GM23248 (cell line): ENCODE data around the gene NUP50. TPM values are rescaled to one million over a fixed set of nuclear protein-coding genes. Genes with fewer than 3 reads are reported as not detected.

Source experiments
- DNase-seq: peaks from one replicate; pipeline ENCODE4 v3.0.0-alpha.2; 2015
- H2AFZ ChIP-seq: fragments of 200-600 bp; sonication (generic); 2 replicates; pipeline ENCODE4 v1.6.1; 2016; ENCODE audit warnings: antibody characterized with exemption
- H3F3A ChIP-seq: fragments of 200-600 bp; sonication (generic); 2 replicates; pipeline ENCODE4 v1.6.1; 2016; ENCODE audit warnings: mild to moderate bottlenecking, antibody characterized with exemption, mixed run types; ENCODE audit not compliant: insufficient read depth
- H3K27ac ChIP-seq: fragments of 200-600 bp; sonication (generic); 2 replicates; pipeline ENCODE4 v1.5.1; 2016; ENCODE audit warnings: mild to moderate bottlenecking
- H3K27me3 ChIP-seq: fragments of 200-600 bp; sonication (generic); replicated peaks from 2 replicates; pipeline ENCODE4 v1.6.1; 2016; ENCODE audit warnings: mild to moderate bottlenecking; ENCODE audit not compliant: insufficient read depth
- H3K36me3 ChIP-seq: fragments of 200-600 bp; sonication (generic); 2 replicates; pipeline ENCODE4 v1.6.1; 2016; ENCODE audit warnings: low read depth, mild to moderate bottlenecking
- H3K4me1 ChIP-seq: fragments of 200-600 bp; sonication (generic); 2 replicates; pipeline ENCODE4 v1.6.1; 2016; ENCODE audit warnings: mild to moderate bottlenecking; ENCODE audit not compliant: insufficient read depth
- H3K4me2 ChIP-seq: fragments of 200-600 bp; sonication (generic); one replicate; pipeline ENCODE4 v1.6.1; 2016; ENCODE audit warnings: mild to moderate bottlenecking; ENCODE audit not compliant: unreplicated experiment
- H3K4me3 ChIP-seq: fragments of 200-600 bp; sonication (generic); 2 replicates; pipeline ENCODE4 v1.5.1; 2016; ENCODE audit warnings: mild to moderate bottlenecking
- H3K79me2 ChIP-seq: fragments of 200-600 bp; sonication (generic); 2 replicates; pipeline ENCODE4 v1.6.1; 2016; ENCODE audit warnings: mild to moderate bottlenecking; ENCODE audit not compliant: insufficient read depth
- H3K9ac ChIP-seq: fragments of 200-600 bp; sonication (generic); 2 replicates; pipeline ENCODE4 v1.6.1; 2016; ENCODE audit warnings: mild to moderate bottlenecking
- H3K9me2 ChIP-seq: fragments of 200-600 bp; sonication (generic); 2 replicates; pipeline ENCODE4 v1.6.1; 2016; ENCODE audit warnings: mixed run types, mild to moderate bottlenecking, moderate library complexity; ENCODE audit not compliant: insufficient read depth
- H3K9me3 ChIP-seq: fragments of 200-600 bp; sonication (generic); one replicate; pipeline ENCODE4 v1.6.1; 2017; ENCODE audit warnings: low read depth
- H4K20me1 ChIP-seq: fragments of 200-600 bp; sonication (generic); 2 replicates; pipeline ENCODE4 v1.6.0; 2016; ENCODE audit not compliant: insufficient read depth
- EZH2 ChIP-seq: fragments of 200-600 bp; sonication (generic); IDR thresholded peaks from 2 replicates; pipeline ENCODE4 v1.6.1; 2018; ENCODE audit warnings: antibody characterized with exemption, mild to moderate bottlenecking; ENCODE audit not compliant: insufficient read depth, poor library complexity, severe bottlenecking
- EZH2phosphoT487 ChIP-seq: fragments of 200-600 bp; sonication (generic); IDR thresholded peaks from 2 replicates; pipeline ENCODE4 v1.6.1; 2018; ENCODE audit warnings: antibody characterized with exemption, moderate library complexity, mild to moderate bottlenecking, low read depth; ENCODE audit not compliant: insufficient read depth
- WGBS, 2 experiments: methylation state at CpG; one replicate each; pipeline ENCODE4 v1.1.6; 2015 to 2017; ENCODE audit warnings: low lambda C conversion rate in 2 of 2, low coverage in 1 of 2; ENCODE audit errors: missing lambda C conversion rate in 2 of 2; 5-methylcytosine and 5-hydroxymethylcytosine counted together
- in situ Hi-C: fragments of 300-500 bp; cut with MboI; formaldehyde crosslinking; loops from 2 replicates; pipeline ENCODE4 v1.15.0; 2020
- polyA plus RNA-seq: library from polyadenylated mRNA; unstranded; fragments of >200 nt; fragmentation: Nextera tagmentation; extraction: Ambion mirVana; gene quantifications from 2 replicates; pipeline ENCODE4 v1.2.1, GENCODE V29; 2016
- total RNA-seq: library from RNA; depleted of rRNA; stranded (reverse); fragments of >200 nt; shearing (Covaris generic); gene quantifications from 2 replicates; pipeline ENCODE4 v1.2.3, GENCODE V29; 2014

Gene NUP50
- total and polyA plus RNA-seq, 2 experiments from 2014 or later = 22.3 to 30.8 TPM

GRCh38 chr22:45155050-45155840 lies 8.5 kb upstream of the NUP50 start:
- Histone ChIP-seq H3F3A (peaks cover 51% of the 10 kb centered on the region), H3K36me3 (0 out of 2 replicates have a peak, but pooled peaks cover 5% of the 10 kb centered on the region), H3K4me2 (no peak overlapping the region), H2AFZ (no peak overlapping the region), H3K79me2 (peaks cover 40% of the 10 kb centered on the region), H3K9me3 (no peaks in the 10 kb centered on the region), H3K27ac (peak overlapping the region; percentile 45), H3K9ac (no peak overlapping the region), H3K27me3 (no peaks in the 10 kb centered on the region), H3K9me2 (no peaks in the 10 kb centered on the region), H3K4me3 (no peak overlapping the region), H3K4me1 (peaks cover 41% of the 10 kb centered on the region), H4K20me1 (no peaks in the 10 kb centered on the region; the same call in 1 of the 2 replicates)
- WGBS, 2 experiments = 61 to 63% methylated on average over 9 of the region's 9 CpGs
- in situ Hi-C loops = no loop called here
- TF ChIP-seq EZH2phosphoT487 (no peak), EZH2 (no peak)
- DNase-seq = peak; percentile 57

- no peak overlapping the region for H3K27ac ChIP-seq
- no peak for DNase-seq
- no peak overlapping the region for H3K4me3 ChIP-seq
- H3K36me3 ChIP-seq = 0 out of 2 replicates have a peak, but pooled peaks cover 5% of the 10 kb centered on the region
- H3K4me1 ChIP-seq = peaks cover 41% of the 10 kb centered on the region
- peaks cover 51% of the 10 kb centered on the region for H3K79me2 ChIP-seq
- no peaks in the 10 kb centered on the region for H3K9me2 ChIP-seq
- TF ChIP-seq EZH2phosphoT487 (no peak), EZH2 (no peak)
- H2AFZ ChIP-seq = no peak overlapping the region
- in situ Hi-C loops = no loop called here
- peaks cover 55% of the 10 kb centered on the region for H3F3A ChIP-seq
- no peak overlapping the region for H3K4me2 ChIP-seq
- WGBS, 2 experiments = 85 to 92% methylated on average over 3 of the region's 3 CpGs
- H3K9me3 ChIP-seq = no peaks in the 10 kb centered on the region
- no peak overlapping the region for H3K9ac ChIP-seq
- H4K20me1 ChIP-seq = no peaks in the 10 kb centered on the region; the same call in 1 of the 2 replicates
- H3K27me3 ChIP-seq = no peaks in the 10 kb centered on the region
Observed at GRCh38 chr22:45157907-45158306, 5.8 kb upstream of the NUP50 start.

GRCh38 chr22:45159652-45160462 lies 3.9 kb upstream of the NUP50 start:
- H4K20me1 ChIP-seq = no peaks in the 10 kb centered on the region
- peaks cover 56% of the 10 kb centered on the region for H3K79me2 ChIP-seq
- H3F3A ChIP-seq = peaks cover 44% of the 10 kb centered on the region
- H3K9ac ChIP-seq = peak overlapping the region; percentile 78; the same call in 1 of the 2 replicates
- DNase-seq = peak; percentile 27
- no peak overlapping the region for H2AFZ ChIP-seq
- H3K27me3 ChIP-seq = no peaks in the 10 kb centered on the region
- no peaks in the 10 kb centered on the region for H3K9me3 ChIP-seq
- peak overlapping the region; percentile 76 for H3K4me2 ChIP-seq
- H3K27ac ChIP-seq = peak overlapping the region; percentile 92
- no peak for TF ChIP-seq EZH2phosphoT487
- no peak for TF ChIP-seq EZH2
- no peaks in the 10 kb centered on the region for H3K9me2 ChIP-seq
- in situ Hi-C loops = no loop called here
- H3K4me3 ChIP-seq = no peak overlapping the region
- H3K4me1 ChIP-seq = peaks cover 32% of the 10 kb centered on the region
- 0 out of 2 replicates have a peak, but pooled peaks cover 5% of the 10 kb centered on the region for H3K36me3 ChIP-seq
- 60 to 65% methylated on average over 5 of the region's 5 CpGs for WGBS, 2 experiments

- Histone ChIP-seq H4K20me1 (no peaks in the 10 kb centered on the region), H2AFZ (peak overlapping the region; percentile 91; the same call in 1 of the 2 replicates), H3K9me3 (no peaks in the 10 kb centered on the region), H3K27me3 (no peaks in the 10 kb centered on the region), H3K27ac (peak overlapping the region; percentile 73), H3K9me2 (no peaks in the 10 kb centered on the region), H3K4me2 (peak overlapping the region; percentile 88), H3K9ac (peak overlapping the region; percentile 91), H3K4me1 (peaks cover 32% of the 10 kb centered on the region), H3K4me3 (peak overlapping the region; percentile 88), H3F3A (peaks cover 34% of the 10 kb centered on the region), H3K79me2 (peaks cover 78% of the 10 kb centered on the region), H3K36me3 (0 out of 2 replicates have a peak, but pooled peaks cover 1% of the 10 kb centered on the region)
- in situ Hi-C loops = no loop called here
- DNase-seq = no peak
- TF ChIP-seq EZH2 (no peak), EZH2phosphoT487 (no peak)
- 84 to 88% methylated on average over 18 to 19 of the region's 19 CpGs for WGBS, 2 experiments
Observed at GRCh38 chr22:45162531-45162930, 1.2 kb upstream of the NUP50 start.
